Measurements from ENCODE around the gene PEPD. TPM values are rescaled to one million over a fixed set of nuclear protein-coding genes. Genes with fewer than 3 reads are reported as not detected.

Gene PEPD
- total RNA-seq, 1 donor from 2014 or later = 84.7 TPM

- H3K4me1 Mint-ChIP-seq (ENCODE audit: unreplicated experiment) = peaks cover 7% of the 10 kb centered on the region
- H3K36me3 Mint-ChIP-seq = no peaks in the 10 kb centered on the region
- DNase-seq (ENCODE audit: extremely low spot score, unreplicated experiment) = no peak
- H3K27me3 Mint-ChIP-seq = no peaks in the 10 kb centered on the region
- H3K27ac Mint-ChIP-seq = no peak overlapping the region
- H3K9me3 Mint-ChIP-seq = no peaks in the 10 kb centered on the region
- TF ChIP-seq CTCF (conservative IDR thresholded peaks at IDR 0.05) = no peak
- H3K4me3 Mint-ChIP-seq = no peak overlapping the region
These were observed 23.1 kb downstream of the PEPD start for GRCh38 chr19:33498391-33499000.

GRCh38 chr19:33497778-33498175 is 23.8 kb downstream of the PEPD start:
- peaks cover 7% of the 10 kb centered on the region for H3K4me1 Mint-ChIP-seq (ENCODE audit: unreplicated experiment)
- TF ChIP-seq CTCF (conservative IDR thresholded peaks at IDR 0.05) = no peak
- no peak overlapping the region for H3K4me3 Mint-ChIP-seq
- H3K9me3 Mint-ChIP-seq = no peaks in the 10 kb centered on the region
- no peak for DNase-seq (ENCODE audit: extremely low spot score, unreplicated experiment)
- no peak overlapping the region for H3K27ac Mint-ChIP-seq
- no peaks in the 10 kb centered on the region for H3K36me3 Mint-ChIP-seq
- no peaks in the 10 kb centered on the region for H3K27me3 Mint-ChIP-seq

- Mint-ChIP-seq H3K4me1 (ENCODE audit: unreplicated experiment) (peaks cover 7% of the 10 kb centered on the region), H3K4me3 (no peak overlapping the region), H3K27me3 (no peaks in the 10 kb centered on the region)
These were observed 24.3 kb downstream of the PEPD start for GRCh38 chr19:33497131-33497777.

GRCh38 chr19:33496038-33496895 is 25.3 kb downstream of the PEPD start:
- H3K27me3 Mint-ChIP-seq = no peaks in the 10 kb centered on the region
- no peak overlapping the region for H3K4me3 Mint-ChIP-seq
- DNase-seq (ENCODE audit: extremely low spot score, unreplicated experiment) = no peak
- peaks cover 7% of the 10 kb centered on the region for H3K4me1 Mint-ChIP-seq (ENCODE audit: unreplicated experiment)
- H3K27ac Mint-ChIP-seq = no peak overlapping the region
- TF ChIP-seq CTCF (conservative IDR thresholded peaks at IDR 0.05) = no peak
- H3K36me3 Mint-ChIP-seq = no peaks in the 10 kb centered on the region
- H3K9me3 Mint-ChIP-seq = no peaks in the 10 kb centered on the region

More at GRCh38 chr19:33497131-33497777, 24.3 kb downstream of the PEPD start:
- no peak for TF ChIP-seq CTCF (conservative IDR thresholded peaks at IDR 0.05)
- Mint-ChIP-seq H3K27ac (no peak overlapping the region), H3K36me3 (no peaks in the 10 kb centered on the region), H3K9me3 (no peaks in the 10 kb centered on the region)
- no peak for DNase-seq (ENCODE audit: extremely low spot score, unreplicated experiment)

DNA sequence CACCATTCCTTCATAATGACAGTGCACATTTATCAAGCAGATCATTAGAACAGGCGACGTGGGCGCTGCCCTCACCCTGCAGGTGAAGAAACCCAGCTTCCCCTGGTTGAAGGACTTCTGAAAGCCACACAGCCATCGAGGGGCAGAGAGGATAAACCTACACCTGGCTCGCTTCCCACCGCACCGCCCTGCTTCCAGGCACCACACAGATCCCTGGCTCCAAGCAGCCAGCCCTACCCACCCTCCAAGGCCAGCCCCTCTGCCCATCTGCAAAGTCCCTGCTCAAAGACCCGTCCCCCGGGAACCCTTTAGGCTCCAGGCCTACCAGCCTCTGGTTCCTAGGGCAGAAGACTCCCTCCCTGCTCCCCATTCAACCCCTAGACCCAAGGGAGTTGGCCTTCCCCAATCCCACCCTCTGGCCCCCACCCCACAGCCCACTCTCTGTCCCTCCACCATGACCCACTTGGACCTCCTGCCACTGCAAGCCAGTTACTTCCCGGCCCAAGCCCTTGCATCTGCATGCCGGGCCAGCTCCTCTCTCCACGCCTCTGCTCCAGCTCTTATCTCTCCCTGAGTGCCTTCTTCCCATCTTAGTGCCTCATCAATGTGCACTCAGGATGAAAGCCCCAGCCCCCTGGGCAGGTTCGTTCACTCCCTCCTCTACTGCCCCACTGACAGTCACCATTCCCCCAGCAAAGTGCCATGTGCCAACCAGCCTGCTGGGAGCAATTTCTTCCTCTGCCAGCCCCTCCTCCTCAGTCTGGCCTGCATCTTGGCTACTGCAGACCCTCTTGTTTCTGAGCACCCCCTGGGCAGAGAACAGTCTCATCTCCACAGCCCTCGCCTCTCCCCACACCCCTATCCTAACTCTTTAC is 28.0 kb downstream of the PEPD start:
- H3K36me3 Mint-ChIP-seq = no peaks in the 10 kb centered on the region

More for the DNA sequence above, 28.0 kb downstream of the PEPD start:
- Mint-ChIP-seq H3K4me3 (no peak overlapping the region), H3K27ac (no peak overlapping the region), H3K9me3 (no peaks in the 10 kb centered on the region), H3K27me3 (no peaks in the 10 kb centered on the region), H3K4me1 (ENCODE audit: unreplicated experiment) (peaks cover 7% of the 10 kb centered on the region)
- no peak for DNase-seq (ENCODE audit: extremely low spot score, unreplicated experiment)
- no peak for TF ChIP-seq CTCF (conservative IDR thresholded peaks at IDR 0.05)

Data from type B pancreatic cell (in vitro differentiated cells).